Hematopoietic multipotent progenitor cell treated with erythropoietin and hydrocortisone succinate and interleukin-3 and kit ligand, for 4 days (in vitro differentiated cells): ENCODE data around the gene DLST.
A peak's percentile ranks its signal among the peaks of the same experiment; 100 is the strongest.

Experiments
- DNase-seq: peaks from one replicate; pipeline ENCODE4 v3.0.0-alpha.2; 2015

DLST gene

DNA sequence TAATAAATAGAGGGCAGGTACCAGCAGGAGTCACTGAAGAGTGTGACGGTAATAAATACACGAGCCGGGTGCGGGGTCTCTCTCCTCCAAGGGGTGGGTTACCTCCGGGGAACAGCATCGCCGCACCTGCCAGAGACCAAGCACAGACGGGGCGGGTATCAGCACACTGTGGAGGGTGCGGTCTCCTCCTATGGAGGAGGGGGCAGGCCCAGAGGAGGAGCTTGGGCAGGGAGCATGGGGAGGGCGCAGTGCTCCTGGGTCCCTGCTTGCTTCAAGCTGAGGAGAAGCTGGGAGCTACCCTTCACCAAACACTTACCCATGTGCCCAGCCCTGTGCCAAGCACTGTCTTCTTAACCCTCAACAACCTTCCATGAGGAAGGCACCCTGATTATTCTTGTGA, 60.9 kb downstream of the DLST start:
- no peak for DNase-seq

DNA sequence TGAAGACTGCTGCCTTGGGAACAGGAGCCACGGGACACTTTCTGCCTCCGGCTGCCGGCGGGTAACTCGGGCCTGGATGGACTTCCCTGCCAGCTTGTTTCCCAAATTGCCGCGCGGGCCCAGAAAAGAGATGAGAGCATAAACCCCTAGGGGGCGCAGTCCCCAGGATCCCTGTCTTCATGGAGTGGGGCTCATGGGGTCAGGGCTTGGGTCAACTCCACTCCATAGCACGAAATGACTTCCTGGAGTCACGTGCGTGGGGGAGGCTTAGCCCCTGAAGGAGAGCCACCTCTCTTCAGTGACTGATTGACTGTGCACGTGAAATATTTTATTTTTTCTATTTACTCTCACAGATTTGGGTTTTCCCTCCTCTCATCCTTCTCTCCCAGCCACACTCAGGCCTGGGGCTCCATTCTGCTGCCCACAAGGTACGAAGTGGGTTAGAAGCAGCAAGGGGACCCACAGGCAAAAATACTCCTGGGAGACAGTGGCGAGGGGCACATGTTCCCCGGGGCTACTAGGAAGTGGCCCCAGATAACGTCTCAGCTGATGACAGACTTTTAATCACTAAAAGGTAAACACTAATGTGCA, 63.6 kb downstream of the DLST start:
- DNase-seq, result peak; percentile 70

DNA sequence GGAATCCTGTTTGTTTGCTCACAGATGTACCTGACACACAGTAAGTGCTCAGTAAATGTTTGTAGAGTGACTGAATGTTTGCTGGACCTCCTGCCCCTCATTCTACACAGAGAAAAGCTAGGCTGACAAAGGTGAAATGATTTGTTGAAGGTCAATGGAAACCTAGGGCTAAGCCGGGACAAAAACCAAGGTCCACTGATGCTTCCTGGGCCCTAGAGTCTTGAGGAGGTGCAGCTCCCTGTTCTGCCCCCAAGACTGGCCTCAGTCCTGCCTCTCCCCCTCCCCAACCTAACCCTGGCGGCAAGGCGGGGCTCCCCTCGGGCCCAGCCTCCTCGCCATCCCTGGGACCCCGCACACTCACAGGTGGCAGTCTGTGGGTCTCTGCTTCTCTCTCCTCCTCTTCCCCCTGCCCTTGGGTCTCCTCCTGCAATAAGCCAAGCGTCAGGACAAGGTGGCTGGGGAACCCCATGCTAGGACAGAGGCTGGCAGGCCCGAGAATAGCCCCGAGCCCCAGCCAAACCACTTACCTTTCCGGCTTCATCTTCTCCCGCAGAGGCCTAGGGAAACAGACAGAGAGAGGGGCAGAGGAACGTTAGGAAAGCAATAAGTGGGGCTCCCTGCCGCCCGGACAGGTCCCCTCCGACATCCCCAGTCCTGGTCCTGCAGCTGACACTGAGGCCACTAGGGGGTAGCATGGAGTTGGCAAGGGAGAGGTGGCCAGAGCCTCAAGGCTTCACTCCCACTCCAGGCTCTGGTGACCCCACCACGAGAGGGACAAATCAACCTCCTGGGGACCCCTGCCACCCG, 64.3 kb downstream of the DLST start:
- peak; percentile 90 for DNase-seq

DNA sequence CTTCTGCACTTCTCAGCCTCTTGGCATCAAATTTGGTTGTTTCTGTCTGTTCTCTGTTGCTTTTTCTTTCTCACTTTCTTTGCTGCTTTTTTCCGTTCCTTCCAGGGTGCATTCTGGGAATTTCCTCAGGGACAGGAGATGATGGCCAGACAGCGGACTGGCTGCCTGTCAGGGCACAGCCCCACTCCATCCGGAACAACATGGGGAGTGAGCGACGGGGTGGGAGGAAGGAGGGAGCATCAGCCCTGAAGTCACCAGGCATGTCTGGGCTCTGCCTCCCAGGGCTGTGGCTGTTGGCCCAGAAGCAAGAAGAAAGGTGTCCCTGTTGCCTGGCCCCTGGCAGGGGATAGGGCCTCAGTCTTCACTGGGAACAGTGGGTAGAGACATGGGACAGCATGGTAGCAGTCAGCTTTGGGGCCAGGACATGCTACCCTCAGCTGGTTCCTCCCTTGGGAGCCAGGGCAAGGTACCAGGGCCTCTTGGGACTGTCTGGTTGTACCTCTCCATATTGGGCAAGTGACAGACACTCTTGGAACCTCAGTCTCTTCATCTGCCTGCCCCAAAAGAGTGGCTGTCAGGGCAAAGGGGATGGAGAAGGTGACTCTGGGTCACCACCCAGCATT, 65.1 kb downstream of the DLST start:
- DNase-seq, result no peak

DNA sequence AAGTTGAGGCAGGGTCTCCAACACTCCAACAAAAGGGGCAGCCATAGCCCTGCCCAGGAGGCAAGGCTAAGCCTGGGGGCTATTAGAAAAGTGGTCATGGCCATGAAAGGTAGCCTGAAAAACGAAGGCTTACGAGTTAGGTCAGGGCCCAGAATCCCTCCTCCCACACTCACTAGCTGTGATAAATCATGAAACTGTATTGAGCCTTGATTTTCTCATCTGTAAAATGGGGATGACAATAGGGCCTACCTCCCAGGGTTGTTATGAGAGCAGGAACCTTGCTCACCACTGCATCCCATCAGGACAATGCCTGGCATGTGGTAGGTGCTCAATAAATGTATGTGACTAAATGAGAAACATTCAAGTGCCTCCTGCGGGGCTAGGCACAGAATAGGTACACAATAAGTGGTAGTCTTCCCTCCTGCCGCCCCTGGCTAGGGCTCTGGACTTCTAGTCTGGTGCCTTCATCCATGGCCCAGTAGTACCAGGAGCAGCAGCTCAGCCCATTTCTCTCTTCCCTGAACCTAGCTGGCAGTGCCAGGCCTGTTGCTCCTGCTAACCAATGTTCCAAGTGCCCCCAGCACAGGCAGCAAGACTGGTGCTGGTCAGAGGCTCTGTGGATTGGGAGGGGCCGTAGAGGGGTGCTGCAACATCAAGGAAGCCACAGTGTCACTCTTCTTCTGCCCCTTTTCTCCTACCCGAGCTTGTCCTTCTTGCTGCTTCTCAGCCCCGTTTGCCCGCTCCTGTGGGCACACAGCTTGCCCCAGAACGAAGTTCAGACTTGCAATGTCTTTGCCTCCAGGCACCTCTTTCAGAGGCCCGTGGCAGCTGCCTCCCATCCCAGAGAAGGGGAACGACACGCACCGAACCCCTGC, 65.9 kb downstream of the DLST start:
- no peak for DNase-seq

DNA sequence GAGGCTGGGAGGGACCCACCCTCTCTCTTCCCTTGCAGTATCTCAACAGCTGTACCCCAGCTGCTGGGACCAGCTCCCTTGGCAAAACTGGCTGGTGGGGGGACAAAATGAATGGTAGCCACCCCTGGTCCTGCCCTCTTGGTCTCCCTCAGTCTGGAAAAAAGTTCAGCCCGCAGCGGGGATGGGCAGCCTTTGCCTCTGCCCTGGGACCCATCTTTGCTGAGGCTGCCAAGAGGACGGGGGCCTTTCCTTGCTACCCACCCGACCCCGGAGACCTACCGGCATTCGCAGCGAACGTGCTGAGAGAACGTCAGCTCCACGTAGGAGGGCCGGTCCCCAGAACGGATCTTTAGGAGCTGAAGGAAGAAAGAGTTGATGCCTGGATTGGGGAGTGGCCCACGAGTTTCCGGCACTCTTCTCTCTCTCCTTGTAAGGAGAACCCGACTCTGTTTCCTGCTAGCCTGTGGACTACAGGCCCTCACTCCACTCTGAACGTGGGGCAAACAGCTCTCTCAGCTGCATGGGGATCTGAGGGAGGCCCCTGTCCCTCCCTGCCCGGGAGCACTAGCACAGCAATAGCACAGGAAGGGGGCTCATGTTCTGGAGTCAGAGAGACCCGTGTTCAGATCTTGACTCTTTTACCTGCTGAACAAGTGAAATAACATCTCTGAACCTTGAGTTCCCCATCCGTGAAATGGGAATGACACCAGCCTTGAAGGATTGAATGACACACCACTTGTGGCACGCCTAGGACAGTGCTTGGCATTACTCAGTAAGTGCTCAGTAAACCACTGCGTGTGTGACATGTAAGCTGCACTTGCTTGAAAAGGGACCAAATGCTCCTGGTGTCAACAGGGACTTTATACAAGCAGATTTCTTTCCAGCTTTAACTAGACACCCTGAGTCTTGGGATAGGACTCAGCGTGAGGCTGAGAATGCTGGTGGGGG, 66.8 kb downstream of the DLST start:
- no peak for DNase-seq

DNA sequence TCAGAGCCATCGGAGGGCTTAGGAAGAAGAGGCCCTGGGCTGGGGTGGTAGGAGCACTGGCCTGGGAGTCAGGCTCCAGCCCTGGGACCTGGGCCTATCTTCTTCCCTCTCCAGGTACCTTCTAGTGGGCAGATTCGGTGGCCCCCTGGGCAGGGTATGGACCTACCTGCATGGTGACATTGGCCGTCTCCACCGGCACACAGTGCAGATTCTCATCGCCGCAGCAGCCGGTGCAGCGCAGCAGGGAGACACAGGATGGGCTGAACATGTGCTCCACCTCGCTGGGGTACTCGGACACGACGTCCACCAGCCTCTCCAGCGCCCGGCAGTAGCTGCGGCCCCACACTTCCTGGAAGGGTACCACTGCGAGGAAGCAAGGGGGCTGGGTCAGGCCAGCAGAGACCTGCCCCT, 67.5 kb downstream of the DLST start:
- no peak for DNase-seq

DNA sequence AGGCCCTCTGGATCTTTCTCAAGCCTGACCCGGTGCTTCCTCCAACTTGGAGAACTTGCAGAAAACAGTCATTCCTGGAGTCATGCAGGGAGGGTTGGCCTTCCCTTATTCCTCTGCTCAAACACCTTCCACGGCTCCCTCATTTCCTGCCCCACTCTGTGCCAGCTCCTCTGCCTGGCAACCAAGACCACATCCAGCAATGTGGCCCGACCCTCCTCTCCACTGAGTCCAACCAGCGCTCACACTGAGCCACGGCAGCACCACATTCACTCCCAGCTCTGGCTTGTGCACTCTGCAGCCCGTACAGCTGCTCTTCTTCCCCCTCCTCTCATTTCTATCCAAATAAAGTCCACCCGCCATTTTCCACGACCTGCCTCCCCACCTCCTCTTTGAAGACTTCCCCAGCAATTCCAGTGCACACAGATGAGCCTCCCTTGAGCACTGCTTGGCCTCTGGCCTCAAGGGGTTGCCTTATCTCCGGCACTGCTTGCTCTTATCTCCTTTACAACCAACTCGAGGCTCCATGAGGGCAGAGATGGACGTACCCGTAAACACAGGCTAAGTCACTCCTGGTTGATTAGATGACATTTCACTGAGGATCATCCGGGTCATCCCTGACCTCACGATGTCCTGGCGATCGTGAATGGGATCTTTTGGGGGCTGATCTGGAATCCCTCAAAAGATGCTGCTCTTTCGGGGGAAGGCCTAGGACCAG, 68.3 kb downstream of the DLST start:
- DNase-seq, result peak; percentile 46

DNA sequence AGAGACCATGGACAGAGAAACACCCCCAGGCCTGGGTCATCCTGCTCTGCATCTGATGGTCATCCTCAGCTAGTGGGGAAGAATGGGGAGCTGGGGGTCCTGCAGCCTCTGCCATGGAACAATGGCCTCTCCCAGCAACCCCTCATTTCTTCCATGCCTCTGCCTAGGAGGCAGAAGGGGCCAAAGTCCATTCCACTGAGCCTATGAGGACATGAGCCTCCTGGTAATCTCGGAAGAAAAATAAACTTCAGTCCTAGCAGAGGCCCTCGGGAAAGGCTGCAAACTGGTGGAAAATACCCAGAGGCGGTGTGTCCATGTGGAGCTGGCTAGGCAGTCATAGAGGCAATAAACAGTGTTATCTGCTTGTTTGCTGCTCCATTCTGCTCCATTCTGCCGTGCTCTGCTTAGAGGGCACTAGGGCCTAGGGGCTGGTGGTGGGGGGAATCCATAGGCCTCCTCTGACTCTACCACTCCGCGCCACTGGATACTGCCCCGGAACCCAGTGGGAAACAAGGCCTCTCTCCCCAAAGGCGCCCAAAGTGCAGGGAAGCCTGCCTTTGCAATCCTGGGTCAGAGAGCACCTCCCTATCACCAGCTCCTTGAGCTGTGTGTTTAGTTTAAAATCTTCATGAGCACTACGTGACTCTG, 69.2 kb downstream of the DLST start:
- DNase-seq, result no peak

DNA sequence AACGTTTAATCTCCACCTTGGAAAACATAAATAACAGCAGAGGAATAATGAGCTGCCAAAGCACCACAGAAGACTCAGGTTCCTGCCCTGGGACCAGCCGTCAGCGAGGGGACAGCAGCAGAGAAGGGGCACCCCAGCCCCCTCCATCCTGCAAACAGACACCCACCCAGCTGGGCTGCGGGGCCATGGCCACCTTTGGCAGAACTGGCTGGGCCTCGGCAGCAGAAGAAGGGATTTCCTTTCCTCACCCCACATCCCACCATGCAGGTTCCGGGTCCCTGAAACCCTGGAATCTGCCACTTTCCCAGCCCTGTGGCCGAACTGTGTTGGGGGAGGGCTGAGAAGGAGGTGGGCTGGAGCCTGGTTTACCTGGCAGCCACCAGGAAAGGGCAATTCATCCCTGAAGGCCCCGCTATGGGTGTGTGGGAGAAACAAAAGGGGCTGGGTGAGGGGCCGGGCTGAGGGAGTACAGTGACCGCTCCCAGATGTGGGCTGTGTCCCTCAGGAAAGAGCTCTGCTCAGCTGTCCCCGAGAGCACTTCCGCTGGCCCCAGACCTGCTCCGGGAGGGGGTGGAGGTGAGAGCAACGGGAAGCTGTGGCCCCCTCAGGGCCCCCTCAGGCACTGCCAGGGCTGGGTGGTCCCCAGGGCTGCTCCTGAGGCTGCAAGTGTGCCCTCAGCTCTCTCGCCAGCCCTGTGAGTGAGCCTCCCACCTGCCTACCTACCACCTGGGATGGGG, 69.9 kb downstream of the DLST start:
- DNase-seq, result no peak

DNA sequence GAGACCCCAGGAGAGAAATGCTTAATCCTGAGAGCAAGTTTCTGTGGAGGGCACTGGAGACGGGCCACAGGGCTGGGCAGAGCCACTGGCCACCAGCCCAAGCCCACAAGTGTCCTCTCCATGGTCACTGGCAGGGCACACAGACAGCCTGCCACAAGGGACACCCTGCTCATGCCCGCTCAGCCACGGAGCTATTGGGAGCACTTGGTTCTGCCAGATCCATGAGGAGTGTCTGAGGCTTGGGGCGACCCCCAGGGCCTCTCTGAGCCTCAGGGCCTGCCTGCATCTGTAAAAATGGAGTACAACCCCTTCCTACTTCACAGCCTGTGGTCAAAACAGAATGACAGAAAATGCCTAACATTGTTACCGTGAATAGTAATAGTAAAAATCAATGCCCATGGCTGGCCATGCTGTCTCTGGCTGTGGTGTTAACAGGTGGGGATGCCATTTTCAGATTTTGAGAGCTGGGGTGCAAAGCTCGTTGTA, 70.5 kb downstream of the DLST start:
- DNase-seq, result no peak

DNA sequence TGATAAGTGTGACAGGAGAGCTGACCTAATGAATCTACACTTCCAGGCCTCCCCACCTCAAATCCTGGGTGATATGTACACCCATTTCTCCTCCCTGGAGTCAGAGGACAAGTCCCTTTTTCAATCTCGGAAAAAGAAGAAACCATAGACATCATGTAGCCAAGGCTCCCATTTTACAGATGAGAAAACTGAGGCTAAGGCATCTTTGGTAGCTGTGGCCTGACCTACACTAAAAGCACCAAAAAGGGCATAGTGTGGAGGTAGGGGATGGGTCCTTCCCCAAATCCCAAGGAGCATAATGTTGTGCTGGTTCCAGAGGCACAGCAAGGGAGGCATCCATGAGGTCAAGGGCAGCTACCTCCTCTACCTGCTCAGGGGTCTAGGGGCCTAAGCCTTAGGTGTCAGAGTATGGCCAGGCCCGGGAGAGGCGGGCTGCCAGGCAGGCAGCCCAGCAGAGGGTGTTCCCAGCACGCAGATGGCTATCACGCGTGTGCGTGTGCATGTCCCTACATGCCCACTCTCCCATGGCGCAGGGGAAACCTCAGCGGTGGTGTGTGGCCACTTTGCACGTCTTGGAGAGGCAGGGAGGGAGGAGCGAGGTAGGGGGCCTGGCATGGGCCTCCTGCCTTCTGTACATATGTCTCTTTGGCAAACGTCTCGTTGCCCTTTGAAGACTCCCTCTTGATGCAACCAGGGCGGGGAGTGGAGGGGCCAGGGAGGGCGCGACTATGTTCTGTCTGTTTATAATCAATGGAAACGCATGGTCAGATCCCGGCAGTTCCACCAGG, 71.2 kb downstream of the DLST start:
- DNase-seq, result no peak
